ENCODE measurements around the gene PLCH1. TPM values are rescaled to one million over a fixed set of nuclear protein-coding genes. Genes with fewer than 3 reads are reported as not detected.

PLCH1 gene
- total RNA-seq, result 0.06 and 0.13 TPM in 2 replicates

GRCh38 chr3:155744626-155745324 lies at the start of gene PLCH1:
PLCH1 (minus strand) TSS chr3:155745071; CDS start chr3:155704224, 40,847 bp downstream.

Other genes with a start within 250 kb of the PLCH1 start
- gene C3orf33, start 61.2 kb upstream of the PLCH1 start, total RNA-seq, result 2.2 TPM in 2 replicates
- 29.5 and 30.8 TPM in 2 replicates for gene SLC33A1, start 109.4 kb upstream of the PLCH1 start, total RNA-seq
- 22.2 and 32.1 TPM in 2 replicates for gene GMPS, start 125.6 kb upstream of the PLCH1 start, total RNA-seq